ENCODE results near the gene S100A1. TPM values are rescaled to one million over a fixed set of nuclear protein-coding genes. Genes with fewer than 3 reads are reported as not detected.

S100A1 gene
- total RNA-seq, 1 donor from 2014 or later, result 13.9 TPM

Other genes with a start within 250 kb of the S100A1 start
- gene S100A8, start 237.4 kb upstream of the S100A1 start, total RNA-seq, result not detected in 2 replicates
- not detected in 2 replicates for gene S100A7A, start 211.9 kb upstream of the S100A1 start, total RNA-seq
- not detected in 2 replicates for gene S100A7, start 167.8 kb upstream of the S100A1 start, total RNA-seq
- gene S100A6, start 92.4 kb upstream of the S100A1 start, total RNA-seq, result 428 and 2,979 TPM in 2 replicates
- gene S100A5, start 87.5 kb upstream of the S100A1 start, total RNA-seq, result 1.2 TPM in 2 replicates
- gene S100A4, start 82.6 kb upstream of the S100A1 start, total RNA-seq, result 7.6 and 303 TPM in 2 replicates
- 5.2 and 36.8 TPM in 2 replicates for gene S100A3, start 79.2 kb upstream of the S100A1 start, total RNA-seq
- gene S100A2, start 62.6 kb upstream of the S100A1 start, total RNA-seq, result 37.9 and 392 TPM in 2 replicates
- gene S100A16, start 15.3 kb upstream of the S100A1 start, total RNA-seq, result 406 and 1,037 TPM in 2 replicates
- 1.0 and 52.3 TPM in 2 replicates for gene S100A14, start 12.1 kb upstream of the S100A1 start, total RNA-seq
- gene S100A13, start 929 bp upstream of the S100A1 start, total RNA-seq, result 95.6 and 246 TPM in 2 replicates
- gene CHTOP, start 5.6 kb downstream of the S100A1 start, total RNA-seq, result 19.6 and 41.0 TPM in 2 replicates
- 51.7 and 76.1 TPM in 2 replicates for gene SNAPIN, start 30.3 kb downstream of the S100A1 start, total RNA-seq
- gene ILF2, start 42.6 kb downstream of the S100A1 start, total RNA-seq, result 168 and 232 TPM in 2 replicates
- 1.7 and 39.5 TPM in 2 replicates for gene NPR1, start 50.3 kb downstream of the S100A1 start, total RNA-seq
- gene INTS3, start 99.6 kb downstream of the S100A1 start, total RNA-seq, result 15.1 and 59.2 TPM in 2 replicates
- gene SLC27A3, start 147.0 kb downstream of the S100A1 start, total RNA-seq, result 5.0 and 8.5 TPM in 2 replicates

All from renal cortical epithelial cell (primary cell).